Dedifferentiated amniotic fluid mesenchymal stem cell (primary cell): Measurements from ENCODE around the gene NCOR2.

Experiments used
- DNase-seq: peaks from one replicate; pipeline ENCODE4 v3.0.0-alpha.2; 2016; ENCODE audit errors: extremely low spot score

Gene NCOR2

GRCh38 chr12:124577374-124577773 is 10.0 kb upstream of the NCOR2 start:
- DNase-seq, result no peak

DNA sequence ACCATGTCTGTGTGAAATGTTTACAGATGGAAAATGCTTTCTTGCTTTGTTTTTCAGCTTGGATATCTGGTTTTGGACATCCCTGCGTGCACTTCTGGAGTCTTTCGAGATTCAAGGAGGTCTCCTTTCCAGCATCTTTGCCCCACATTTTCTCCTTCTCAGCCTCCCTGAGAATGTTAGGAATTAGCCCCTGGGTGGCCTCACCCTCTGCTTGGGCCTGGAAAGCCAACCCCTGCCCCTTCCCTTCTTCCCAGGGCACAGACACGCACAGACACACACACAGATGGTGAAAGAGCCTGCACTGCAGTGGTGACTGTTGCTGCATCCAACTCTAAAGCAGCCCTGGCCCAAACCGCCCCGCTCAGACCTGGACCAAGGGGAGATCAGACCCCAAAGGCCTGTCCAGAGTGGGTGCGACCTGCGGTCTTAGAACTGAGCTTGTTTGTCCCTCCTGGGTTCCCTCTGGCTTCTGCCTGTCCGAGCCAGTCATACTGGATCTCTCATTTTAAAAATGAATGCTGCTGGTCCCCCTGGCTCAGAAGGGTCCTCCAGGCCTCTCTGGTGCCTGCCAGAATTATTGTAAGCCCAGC is 8.7 kb upstream of the NCOR2 start:
- DNase-seq, result no peak

- DNase-seq, result no peak
These were observed 6.7 kb upstream of the NCOR2 start for GRCh38 chr12:124573839-124574786.

GRCh38 chr12:124571556-124571955 is 4.1 kb upstream of the NCOR2 start:
- no peak for DNase-seq

DNA sequence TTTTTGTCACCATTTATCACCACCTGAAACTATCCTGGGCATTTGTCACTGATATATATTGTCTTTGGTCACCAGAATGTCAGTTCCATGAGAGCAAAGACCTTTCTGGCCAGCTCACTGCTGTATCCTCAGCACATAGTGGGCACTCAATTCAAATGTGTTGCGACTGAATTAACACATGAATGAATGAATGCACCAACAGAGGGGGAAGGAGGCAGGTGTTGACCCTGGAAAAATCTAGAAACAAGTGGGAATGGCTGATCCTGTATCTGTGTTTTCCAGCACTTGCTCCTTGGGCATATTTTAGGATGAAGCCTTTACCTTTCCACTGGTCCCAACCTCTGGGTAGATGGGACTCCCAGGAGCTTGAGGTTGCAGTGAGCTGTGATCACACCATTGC is 3.4 kb upstream of the NCOR2 start:
- DNase-seq, result no peak

- DNase-seq, result no peak
These were observed 2.1 kb upstream of the NCOR2 start for GRCh38 chr12:124569375-124570148.

DNA sequence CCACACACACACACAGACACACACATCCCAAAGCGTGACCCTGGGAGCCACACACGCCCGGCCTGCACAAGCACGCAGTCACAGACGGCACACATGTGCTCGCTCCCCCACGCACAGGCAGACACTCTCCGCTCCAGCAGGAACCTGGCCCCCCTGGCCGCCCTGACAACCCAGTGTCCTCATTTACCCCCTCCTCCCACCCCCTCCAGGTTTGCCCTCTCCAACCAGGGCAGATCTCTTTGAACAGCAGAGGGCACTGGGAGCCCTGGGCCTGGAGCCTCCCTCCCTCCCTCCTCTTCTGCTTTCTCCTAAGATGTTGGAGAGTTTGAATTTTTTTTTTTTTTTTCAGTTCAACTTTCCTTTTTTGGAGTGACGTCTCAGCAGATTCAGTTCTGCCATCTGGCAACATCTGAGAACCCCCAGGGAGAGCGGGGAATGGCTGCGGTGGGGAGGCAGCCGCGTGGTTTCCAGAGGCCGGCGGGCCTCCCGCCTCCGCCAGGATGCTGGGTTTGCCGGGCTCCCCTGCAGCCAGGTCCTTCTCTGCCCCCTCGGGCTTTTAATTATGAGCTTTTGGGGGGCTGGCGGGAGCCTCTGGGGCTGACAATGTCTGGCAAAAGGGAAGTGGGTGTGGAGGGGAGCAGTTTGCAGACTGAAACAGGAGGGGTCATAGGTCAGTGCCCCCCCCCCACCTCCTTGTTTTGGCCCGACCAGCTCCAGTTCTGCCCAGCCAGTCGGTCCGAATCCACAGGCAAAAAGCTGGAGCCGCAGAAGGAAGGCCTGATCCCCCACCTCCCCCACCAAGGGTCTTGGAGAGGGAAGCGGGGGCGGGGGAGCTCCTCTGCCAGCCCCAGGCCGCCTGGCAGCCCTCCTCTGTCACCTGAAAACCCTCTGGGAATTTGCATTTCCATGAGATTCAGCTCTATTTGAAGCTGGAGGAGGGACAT is 1.3 kb upstream of the NCOR2 start:
- DNase-seq, result peak; percentile 80

DNA sequence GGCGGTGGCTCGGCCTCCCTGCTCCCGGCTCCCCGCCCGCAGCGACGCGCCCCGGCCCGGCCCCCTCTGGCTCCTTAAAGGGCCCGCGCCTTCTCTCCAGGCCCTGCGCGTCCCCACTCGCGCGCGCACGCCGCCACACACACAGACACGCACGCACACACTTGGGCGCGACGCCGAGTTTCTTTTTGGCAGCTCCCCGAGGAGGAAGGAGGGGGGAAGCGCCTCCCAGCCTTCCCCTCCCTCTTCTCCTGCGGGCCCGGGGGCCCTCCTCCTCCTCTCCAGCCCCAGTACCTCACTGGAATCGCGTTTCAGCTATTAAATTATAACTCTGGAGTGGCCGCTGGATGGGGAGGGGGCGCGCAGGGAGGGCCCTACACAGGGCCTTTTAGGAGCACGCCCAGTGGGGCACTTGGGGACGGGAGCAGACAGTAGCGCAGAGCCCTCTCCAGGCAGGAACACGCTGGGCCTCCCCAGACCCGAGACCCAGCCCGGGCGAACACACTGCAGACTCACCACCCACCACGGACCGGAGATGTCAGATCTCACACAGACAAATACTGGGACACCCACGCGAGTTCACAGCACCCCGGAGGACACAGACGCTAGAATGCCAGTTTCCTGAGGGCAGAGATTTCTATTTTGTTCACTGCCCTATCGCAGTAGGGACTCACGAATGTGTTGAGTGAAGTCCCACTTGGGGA is 411 bp upstream of the NCOR2 start:
- DNase-seq, result peak; percentile 96

DNA sequence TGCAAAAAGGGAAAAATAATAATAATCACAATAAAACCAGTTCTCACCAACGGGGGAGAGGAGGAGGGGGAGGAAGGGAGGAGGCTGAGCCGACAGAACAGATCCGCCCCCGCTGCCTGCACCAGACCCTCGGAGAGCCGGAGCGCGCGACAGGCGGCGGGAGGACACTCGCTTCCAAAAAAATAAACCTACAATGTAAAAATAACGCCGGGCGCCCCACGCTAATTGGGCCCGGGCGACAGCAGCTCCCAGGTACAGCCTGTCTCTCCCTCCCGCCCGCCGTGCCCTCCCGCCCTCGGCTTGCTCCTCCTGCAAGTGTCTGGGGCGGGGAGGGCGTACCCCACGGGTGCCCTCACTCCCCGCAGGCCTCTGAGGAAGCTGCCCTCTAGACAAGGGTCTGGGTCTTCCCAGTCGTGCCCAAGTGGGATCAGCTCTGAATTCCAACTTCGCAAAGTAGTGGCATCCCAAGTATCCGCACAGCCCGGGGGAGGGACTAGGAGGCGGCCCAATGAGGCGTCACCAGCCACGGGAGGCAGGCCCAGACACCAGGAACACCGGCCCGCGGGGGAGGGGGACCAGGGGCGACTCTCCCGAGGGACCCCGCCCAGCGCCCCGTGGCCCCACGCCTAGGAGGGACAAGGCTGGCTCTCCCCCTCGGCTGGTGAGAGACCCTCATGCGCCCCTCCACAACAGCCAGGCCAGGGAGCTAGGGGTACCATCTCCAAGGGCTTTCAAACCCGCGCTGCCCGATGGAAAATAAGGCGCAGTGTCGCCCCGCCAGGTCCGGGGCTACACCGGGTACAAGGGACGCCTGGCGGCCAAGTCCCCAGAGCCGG is 1.0 kb downstream of the NCOR2 start:
- peak; percentile 70 for DNase-seq

DNA sequence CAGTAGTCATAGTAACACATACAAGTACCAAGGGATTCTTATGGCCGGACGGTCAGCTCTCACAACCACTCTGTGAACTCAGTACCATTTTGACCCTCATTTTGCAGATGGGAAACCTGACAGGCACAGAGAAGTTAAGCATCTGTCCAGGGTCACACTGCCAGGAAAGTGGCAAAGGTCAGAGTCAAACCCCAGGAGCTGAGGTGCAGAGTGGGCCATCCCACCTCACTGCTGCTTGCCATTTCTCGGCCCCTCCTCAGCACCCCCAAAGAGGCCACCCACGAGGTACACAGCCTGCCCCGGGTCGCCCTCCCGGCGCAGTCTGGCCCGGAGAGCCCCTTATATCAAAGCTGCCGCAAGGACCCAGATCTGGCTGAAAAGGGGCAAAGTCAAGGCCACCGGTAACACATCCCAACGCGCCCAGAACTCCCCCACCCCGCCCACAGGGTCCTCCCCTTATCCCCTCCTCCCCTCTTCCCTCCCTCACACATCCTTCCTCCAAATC is 1.7 kb downstream of the NCOR2 start:
- no peak for DNase-seq

- DNase-seq, result no peak
These were observed 2.4 kb downstream of the NCOR2 start for GRCh38 chr12:124564971-124565491.

DNA sequence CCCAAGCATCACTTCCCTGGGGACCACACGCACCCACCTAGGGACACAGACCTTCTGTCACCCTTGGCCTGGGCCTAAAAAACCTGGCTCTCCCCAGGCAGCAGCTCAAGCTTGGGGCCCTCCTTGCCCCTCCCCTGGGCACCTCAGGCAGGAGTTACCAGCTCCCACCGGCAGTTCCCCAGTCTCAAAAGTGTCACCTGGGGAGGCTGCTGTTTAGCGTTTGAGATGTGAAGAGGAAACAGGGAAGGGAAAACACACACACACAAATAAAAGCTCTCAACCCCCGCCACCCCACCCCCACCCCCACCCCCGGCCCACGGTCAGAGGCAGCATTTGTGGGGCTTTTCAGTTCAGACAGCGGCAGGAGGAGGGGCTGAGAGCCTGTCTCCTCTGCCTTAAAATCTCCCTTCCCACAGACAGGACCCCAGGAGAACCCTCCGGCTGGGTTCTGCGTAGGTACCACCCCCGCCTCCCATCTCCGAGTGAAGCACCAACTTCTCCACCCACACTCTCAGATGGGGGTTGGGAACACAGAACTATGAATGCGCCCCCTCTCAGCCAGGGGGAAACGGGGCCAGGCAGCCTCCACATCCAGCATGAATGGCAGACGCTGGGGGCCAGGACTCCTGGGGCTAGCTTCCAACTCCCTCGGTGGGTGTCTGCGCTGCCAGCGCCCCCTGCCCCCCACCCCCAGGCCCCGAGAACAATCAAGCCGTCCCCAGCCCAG is 3.0 kb downstream of the NCOR2 start:
- DNase-seq, result no peak

GRCh38 chr12:124563809-124564208 is 3.6 kb downstream of the NCOR2 start:
- DNase-seq, result no peak

GRCh38 chr12:124563401-124563800 is 4.0 kb downstream of the NCOR2 start:
- no peak for DNase-seq

GRCh38 chr12:124562796-124563181 is 4.6 kb downstream of the NCOR2 start:
- DNase-seq, result no peak

GRCh38 chr12:124562018-124562795 is 5.2 kb downstream of the NCOR2 start:
- DNase-seq, result no peak

DNA sequence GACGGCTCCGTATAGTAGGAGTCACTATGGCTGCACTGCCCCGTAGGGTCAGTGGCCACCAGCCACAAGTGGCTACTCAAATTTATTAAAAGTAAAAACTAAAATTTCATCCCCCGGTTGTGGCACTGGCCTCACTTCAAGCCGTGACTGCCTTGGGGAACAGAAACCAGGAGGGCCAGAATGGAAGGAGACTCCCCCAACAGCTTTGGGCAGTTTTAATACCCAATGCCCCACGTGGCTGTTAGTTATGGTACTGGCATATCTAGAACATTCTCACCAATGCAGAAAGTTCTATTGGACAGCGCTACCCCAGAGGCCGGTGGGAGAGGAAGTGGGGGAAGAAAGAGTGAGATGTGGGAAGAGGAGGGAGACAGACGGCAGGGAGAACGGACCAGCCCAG is 6.2 kb downstream of the NCOR2 start:
- no peak for DNase-seq
